ENCODE measurements around the gene PLXNB1.
"Not testable (repeated sequence)": the region's sequence is repeated elsewhere in the genome, so short reads cannot be mapped to it uniquely, and the experiment has no call there.

Gene PLXNB1

DNA sequence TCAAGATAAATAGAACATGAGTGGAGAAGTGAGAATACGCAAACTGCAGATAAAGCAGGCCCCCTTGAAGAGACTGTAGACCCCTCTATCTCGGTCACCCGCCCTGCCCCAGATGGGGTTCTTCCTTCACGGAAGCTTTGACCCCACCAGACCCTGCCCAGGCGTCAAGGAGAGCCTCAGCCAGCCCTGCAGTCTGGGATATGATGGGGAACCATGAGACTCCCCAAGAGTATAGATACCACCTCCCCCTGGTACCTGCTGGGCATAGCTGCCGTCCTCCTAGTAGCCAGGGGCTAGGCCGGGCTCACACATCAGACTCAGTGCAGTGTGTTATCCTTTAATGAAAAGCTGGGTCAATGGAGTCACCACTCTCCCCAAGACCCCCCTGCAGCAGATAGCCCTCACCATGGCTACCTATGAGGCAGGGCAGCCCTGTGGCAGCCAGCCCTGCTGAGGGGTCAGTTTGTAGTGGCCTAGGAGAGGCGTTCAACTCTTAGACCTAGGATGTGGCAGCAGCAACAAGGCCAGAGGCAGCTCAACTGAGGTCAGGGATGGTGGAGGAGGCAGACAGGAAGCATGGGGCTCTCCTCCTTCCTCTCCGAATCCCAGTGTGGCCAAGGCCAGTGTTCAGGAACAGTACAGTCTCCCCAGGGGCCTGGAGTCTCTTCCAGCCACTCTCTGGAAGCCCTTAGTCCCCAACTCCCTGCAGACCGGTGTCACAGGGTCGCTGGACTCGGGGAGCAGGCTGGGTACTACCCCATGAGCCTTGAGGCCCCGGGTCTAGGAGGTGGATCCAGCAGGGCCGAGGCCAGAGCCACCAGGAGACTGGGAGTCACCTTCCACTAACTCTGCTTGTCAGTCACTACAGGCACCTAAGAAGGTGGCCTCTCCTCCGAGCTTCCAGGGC is 26.1 kb downstream of the PLXNB1 start:
- DNase-seq: no peak

DNA sequence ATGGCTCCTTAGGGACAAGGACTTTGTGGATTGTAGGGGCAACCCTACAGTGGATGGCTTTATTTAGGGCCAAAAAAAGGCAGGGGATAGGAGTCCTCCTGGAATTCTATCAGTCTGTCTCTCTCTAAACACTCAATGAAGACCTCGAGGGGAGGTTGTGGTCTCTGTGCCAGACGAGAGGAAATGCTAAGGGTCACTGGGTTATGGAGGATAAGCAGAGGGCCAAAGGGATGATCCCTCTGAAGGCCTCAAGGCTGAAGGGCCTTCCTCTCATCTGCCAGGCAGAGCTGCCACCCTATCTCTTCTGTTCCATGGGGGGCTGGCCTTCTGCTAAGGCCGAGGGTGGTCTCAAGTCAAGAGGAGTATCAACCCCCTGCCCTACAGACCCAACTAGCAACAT is 27.0 kb downstream of the PLXNB1 start:
- DNase-seq: no peak

DNA sequence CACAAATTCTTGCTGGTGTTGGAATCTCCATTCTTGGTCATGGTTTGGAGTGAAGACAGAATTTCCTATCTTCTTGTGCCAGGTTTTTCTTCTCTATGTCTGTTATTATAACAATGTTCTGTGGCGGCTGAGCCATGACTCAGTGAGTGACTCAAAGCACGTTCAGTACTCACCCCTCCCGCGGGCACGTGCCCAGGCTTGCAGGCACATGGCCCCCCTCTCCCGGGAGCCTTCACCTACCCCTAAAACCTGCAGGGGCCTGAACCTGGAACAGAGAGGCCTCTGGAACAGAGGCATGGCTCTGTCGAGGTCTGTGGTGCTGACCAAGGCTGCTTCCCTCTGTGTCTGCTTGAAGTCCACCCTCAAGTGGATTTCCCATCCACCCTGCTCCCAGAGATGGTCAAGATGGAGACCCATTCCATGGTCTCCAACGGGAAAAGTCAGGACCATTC is 27.6 kb downstream of the PLXNB1 start:
- no peak for DNase-seq

DNA sequence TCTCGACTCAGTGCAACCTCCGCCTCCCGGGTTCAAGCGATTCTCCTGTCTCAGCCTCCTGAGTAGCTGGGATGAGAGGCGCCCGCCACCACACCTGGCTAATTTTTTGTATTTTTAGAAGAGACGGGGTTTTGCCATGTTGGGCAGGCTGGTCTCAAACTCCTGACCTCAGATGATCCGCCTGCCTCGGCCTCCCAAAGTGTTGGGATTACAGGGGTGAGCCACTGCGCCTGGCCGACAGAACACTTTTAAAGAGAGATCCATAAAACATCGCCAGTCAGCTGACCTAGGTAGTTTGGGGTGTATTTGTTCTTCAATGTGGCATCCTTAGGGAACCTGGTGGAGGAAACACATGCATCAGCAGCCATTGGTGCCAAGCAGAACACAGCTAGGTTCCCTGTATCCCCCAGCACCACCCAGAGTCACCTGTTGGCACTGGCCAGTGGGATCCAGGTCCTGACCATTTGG is 28.4 kb downstream of the PLXNB1 start:
- DNase-seq: not testable (repeated sequence)

DNA sequence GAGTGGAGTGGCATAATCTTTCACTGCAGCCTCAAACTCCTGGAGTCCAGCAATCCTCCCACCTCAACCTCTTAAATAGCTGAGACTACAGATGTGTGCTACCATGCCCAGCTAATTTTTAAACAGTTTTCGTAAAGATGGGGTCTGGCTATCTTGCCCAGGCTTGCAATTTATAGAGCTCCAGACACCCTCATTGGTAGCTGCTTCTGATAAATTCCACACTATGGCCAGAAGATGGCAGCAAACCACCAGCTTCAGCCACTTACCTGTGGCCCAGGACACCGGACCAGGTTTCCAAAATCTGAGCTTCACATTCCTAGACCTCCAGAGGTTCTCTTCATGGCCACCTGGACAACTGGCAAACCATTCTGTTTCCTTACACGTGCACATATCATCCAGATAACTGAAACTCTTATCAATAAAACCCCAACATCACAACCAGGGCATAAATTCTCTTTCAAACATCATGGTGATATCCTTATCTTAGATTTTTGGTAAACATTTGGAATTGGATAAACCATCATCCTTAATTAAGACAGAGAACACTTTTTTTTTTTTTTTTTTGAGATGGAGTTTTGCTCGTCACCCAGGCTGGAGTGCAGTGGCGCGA is 29.0 kb downstream of the PLXNB1 start:
- DNase-seq: peak; percentile 70

DNA sequence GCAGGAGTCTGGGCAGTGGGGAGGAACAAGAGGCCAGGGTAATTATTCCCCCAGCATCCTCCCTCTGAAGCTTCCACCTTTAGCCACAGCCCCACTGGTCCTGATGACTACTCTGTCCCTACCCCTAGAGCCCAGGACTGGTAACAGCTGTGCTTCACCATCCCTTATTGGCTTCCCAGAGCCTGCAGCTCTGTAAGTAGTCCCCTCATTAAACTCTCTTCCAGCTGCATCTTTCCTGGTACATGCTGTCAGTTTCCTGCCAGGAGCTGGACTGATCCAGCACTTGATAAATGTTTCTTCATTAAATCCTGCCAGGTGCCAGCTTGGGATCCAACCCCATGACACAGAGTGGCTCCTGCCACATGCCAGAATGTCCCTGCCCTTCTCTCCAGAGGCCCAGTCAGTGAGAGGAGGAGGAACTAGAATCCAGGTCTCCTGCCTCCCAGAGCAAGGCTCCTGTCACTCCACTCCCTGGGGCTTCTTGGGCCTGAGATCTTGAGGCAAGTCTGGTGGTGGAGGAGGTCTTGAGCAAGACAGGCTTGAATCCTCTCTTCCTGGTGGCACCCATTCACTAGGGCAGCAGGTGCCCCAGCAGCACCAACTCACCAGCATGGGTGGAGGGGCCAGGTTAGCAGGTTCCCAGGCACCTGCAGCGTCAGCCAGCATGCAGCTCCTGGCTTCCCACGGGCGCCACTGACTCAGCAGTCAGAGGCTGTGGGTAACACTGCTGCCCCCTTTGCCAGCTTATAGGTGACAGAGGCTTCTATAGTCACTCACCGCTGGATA is 30.3 kb downstream of the PLXNB1 start:
- DNase-seq: no peak

DNA sequence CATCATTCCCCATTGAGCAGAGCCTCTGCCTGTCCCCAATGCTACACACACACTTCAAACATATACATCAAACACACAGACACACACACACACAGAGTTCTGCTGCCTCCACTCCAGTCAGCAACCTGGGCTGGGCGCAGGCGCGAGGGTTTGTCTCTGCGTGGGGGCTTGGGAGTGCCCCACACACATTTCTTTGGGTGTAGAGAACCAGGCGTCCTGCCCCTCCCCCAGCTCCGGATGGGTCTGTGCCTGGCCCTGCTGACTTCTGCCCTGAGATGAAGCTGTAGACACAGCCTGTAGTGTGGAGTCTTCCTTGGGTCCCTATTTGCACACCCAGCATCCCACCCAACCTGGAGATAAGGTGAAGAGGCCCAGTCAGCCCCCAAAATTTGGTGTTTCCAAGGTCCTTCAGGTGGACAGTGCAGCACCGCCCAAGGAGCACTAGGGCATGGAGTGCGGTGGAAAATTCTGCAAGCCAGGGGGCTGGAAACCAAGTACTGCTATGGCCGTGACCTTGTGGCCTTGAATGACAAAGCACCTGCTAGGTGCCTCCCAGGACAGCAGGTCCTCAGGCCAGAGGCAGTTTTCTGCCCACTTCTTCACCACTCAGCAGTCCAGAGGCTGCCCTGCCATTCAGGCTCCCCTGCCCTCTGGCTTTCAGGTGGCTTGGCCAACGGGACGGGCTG is 31.0 kb downstream of the PLXNB1 start:
- DNase-seq: no peak

DNA sequence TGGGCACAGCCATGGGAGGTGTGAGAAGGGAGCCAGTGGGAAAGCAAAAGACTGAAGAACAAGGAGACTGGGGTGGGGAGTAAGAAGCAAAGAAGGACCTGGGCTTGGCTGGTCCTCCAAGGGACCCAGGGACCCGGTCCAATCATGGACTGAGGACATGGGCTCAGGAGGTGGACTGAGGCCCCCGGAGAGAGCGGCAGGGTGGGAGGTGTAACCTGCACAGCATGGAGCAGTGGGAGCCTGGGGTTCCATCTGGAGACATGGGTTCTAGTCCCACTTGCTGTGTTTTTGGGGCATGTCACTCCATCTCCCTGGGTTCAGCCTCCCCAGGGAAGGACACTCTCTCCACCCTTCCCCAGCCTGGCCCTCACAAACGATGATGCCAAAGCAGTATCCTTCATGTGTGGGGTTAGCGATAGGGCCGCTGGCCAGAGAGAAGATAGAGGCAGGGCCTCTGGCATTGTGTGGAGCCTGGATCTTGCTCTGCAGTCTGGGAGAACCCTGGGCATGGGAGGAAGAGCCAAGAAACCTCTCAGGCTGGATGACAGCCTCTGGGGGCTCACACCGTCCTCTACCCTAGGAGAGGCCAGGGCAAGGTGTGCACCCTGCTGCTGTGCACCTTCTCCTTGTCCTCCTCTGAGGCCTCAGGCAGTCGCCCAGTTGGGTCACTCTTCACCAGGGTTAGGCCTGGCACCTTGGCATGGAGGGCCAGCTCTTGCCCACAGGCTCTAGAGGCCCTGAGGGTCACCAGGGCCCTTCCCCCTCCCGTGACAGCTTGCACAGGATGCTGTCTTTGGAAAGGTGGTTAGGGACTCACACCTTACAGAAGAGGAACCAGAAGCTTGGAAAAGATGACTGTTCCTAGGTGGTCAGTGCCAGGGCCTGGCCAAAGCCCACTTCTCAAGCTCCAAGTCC is 31.9 kb downstream of the PLXNB1 start:
- DNase-seq: no peak

DNA sequence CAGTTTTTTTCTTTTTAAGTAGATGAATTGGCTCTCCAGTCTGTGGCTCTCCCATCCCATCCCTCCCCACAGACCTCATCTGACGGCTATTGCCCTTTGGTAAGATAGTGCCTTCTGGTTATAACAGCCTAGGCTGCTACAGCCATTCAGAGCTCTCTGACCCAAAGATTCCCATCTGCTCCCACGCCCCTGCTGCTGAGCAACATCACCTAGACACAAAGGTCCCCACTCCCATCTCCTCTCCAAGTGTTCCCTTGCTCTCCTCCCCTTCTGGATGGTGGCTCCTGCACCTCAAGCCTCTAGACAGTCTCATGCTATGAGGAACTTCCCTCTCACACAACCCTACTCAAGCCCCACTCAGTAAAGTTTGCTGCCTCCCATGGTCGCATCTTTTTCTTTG is 34.2 kb downstream of the PLXNB1 start:
- no peak for DNase-seq

DNA sequence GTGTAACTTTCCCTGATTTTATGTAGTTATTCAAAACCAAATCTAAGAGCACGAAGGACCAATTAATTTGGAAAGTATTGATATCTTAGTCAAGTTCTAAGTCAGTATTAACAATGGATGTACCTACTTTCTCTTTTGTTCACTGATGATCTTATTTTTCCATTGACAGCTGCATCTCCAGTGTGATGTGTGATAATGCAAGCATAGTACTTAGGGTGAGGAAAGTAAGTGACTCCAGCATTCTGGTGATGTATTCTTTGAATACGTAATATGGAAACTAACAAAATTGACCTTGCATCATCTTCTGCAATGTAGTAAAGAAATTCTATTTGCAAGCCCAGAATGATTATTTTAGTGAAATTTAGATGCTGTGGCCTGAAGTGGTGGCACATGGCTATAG is 35.5 kb downstream of the PLXNB1 start:
- no peak for DNase-seq

DNA sequence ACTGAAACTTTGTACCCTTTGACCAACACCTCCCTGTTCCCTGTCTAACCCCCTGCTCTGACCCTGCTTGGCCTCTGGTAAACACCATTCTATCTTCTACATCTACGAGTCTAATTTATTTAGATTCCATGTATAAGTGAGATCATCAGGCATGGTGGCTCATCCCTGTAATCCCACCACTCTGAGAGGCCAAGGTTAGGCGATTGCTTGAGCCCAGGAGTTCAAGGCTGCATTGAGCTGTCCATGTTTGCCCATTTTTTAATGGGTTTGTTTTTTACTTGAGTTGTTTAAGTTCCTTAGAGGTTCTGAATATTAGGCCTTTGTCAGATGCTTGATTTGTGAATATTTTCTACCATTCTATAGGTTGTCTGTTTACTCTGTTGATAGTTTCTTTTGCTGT is 40.9 kb downstream of the PLXNB1 start:
- DNase-seq: no peak

DNA sequence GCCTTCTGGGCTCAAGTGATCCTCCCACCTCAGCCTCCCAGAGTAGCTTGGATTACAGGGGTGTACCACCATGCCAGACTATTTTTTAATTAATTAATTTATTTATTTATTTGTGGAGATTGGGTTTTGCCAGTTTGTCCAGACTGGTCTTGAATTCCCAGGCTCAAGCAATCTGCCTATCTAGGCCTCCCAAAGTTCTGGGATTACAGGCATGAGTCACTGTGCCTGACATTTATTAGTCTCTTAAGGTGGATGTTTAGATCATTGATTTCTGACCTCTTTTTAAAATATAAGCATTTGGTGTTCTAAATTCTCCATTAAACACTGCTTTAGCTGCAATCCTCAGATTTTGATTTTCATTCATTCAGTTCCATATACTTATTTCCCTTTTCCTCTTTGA is 42.3 kb downstream of the PLXNB1 start:
- no peak for DNase-seq

DNA sequence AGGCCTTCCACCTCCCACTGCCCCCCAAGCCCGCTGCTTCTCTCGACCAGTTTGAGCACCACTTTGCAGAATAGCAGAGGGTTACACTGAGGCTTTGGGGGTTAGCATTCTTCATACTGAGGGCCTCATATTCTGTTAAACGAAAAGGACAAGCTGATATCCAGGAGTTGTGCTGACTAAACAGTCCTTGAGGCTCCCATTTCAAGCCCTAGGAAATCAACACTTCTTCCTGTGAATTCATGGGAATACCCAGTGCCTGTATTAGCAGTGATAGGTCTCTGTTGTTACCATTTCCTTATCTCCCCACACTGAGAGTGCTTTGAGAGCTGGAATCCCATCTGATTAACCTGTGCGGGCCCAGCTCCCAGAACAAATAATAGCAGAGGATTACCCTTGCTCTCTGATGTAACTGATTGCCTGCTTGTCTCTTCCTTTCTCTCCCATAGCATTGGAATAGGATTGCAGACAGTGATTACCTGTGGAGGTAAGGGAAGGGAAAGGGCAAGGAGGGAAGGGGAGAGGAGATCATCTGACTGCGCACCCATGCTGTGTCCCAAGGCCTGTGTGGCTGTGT is 56.9 kb downstream of the PLXNB1 start:
- no peak for DNase-seq

DNA sequence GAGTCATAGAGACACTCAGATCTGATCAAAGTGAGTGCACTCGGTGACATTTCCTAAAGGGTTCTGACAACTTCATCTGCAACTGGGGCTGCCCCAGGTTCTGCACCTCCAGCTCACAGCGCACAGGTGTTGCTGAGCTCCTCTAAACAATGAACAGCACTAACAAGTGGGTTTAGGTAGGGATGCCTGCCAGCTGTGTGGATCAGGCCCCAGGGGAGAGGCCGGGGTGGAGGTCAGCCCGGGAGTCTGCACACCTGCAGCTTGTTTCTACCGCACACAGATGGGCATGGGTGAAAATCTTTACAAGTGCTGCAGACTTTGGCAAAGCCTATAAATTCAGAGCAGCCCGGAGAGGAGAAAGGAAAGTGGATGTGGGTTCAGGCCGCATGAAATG is 57.5 kb downstream of the PLXNB1 start:
- DNase-seq: no peak

DNA sequence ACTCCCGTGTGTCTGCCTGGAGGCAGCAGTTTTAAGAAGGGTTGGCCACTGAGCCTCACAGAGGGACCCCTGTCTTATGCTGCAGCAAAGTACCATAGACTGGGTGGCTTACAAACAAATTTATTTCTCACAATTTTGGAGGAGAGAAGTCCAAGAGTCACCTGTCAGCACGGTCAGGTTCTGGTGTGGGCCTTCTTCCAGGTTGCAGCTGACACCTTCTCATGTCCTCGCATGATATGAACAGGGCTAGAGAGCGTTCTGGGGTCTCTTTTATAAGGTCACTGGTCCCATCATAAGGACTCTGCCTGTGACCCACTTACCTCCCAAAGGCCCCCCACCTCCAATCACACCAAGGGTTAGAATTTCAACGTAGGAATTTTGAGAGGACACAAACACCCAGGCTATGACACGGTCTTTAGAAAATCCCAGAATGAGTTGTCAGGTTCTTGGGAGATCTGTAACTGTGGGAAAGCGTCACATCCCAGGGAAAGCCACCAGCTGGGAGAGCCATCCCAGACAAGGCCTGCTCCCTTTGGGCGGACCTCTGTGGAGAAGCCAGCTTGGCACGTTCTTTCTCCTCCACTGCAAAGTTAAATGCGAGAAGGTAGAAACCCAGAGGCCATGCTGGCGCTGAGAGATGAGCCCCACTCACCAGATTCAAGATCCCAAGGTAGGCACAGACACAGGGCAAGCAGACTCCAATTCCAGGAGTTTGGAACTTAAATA is 58.1 kb downstream of the PLXNB1 start, which contains the start of gene FBXW12:
Gene FBXW12 (plus strand): TSS at position 569 of the 726 bp plus-strand sequence. CDS start 549 bp downstream, outside the sequence.
- no peak for DNase-seq

DNA sequence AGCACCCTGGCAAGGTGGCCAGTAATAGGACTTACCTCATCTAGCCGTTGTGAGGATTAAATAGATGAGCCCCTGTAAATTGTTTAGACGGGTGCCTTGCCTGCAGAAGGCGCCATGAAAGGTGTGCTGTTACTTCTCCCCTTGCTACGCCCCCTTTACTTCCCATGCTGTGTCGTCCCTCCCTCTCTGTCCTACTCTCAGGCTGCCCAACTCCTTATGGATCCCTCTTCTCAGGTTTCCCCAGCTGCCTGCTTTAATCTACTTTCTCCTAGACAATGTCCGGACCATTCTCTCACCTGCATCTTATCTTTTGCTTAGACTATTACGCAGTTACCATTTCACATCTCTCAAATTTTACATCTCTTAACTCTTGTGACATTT is 59.6 kb downstream of the PLXNB1 start:
- DNase-seq: no peak

DNA sequence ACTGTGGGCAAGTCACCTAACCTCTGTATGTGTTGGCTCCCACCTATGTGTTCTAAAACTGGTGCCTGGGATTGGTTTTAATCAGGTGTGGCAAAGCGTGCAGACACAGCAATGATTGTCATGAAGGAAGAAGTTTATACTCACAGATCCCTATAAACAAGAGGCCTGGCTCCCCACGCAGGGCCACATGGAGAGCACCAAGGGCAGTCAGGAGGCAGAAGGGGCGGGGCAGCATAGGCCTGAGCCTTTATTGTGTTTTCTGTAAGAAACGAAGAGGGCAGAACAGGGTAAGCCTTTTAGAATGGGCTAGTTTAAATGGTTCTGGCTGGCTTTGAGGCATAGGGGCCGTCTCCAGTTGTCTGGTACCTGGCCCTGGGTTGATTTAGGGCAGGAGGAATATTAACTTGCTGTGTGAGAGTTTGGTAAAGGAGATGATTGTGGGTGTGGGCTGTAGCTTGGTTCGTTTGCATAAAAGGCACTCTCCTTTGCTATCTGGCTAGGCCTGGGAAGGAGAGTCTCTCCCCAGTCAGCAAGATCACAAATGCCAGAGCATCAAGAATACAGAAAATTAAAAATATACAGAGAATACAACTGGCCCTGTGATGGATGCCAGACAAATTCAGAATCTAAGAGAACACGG is 60.1 kb downstream of the PLXNB1 start:
- DNase-seq: no peak

DNA sequence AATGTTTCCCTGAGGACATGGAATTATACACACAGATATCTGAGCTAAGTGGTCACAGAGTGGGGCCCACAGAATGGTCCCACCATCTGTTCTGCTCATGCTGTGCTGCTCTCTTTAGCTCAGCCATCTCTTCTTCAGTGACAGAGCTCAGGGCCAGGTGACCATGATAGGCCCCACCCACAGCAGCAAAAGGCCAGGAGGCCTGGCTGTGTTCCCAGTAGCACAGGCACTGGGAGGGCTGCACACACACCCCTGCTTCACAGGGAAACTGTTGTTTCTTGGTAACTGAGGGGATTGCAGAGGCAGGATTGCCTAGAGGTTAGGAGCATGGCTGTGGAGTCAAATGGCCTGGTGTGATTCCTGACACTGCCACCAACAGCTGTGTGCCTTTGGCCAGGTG is 62.7 kb downstream of the PLXNB1 start:
- no peak for DNase-seq

DNA sequence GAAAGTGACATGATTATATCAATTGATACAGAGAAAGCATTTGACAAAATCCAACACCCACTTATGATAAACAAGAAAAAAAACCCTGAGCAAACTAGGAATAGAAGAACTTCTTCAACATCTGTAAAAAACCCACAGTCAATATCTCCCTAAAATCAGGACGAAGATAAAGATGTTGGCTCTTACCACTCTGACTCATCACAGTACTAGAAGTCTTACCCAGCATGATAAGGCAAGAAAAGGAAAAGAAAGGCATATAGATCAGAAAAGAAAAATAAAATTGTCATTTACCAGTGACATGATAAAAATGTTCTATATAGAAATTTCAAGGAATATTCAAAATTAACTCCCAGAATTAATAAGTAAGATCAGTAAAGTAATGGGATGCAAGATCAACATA is 65.0 kb downstream of the PLXNB1 start:
- no peak for DNase-seq

DNA sequence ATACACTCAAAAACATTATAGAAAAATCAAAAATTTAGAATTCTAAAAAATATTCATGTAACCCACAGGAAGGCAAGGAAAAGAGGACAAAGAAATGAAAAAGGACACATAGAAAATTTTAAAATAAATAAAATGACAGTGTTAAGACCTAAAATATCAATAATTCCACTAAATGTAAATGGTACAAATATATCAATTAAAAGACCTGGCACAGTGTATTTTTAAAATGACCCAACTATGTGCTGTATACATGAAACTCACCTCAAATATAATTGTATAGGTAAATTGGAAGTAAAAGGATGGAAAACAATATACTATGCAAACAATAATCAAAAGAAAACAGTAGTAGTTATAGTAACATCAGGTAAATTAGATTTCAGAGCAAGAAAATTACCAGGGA is 68.0 kb downstream of the PLXNB1 start:
- DNase-seq: no peak
